ENCODE data around the gene BMPR1B.

DNA sequence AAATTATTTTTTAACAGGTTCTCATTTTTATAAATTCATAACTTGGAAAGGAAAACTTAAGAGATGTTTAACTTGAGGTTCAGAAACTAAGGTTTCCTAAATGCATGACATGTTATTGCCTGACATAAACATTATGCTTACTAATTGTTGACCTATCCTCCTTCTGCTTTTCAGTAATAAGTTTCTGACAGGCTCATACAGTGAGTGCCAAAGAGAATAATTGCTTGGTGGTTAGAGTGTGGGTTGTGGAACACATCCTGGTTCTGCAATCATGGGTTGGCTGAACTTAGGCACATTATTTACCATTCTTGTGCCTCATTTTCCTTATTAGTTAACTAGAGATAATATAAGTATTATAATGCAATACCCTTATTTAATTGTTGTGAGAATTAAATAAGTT lies 56.5 kb downstream of the BMPR1B start:
- TF ChIP-seq, protein P1, sequence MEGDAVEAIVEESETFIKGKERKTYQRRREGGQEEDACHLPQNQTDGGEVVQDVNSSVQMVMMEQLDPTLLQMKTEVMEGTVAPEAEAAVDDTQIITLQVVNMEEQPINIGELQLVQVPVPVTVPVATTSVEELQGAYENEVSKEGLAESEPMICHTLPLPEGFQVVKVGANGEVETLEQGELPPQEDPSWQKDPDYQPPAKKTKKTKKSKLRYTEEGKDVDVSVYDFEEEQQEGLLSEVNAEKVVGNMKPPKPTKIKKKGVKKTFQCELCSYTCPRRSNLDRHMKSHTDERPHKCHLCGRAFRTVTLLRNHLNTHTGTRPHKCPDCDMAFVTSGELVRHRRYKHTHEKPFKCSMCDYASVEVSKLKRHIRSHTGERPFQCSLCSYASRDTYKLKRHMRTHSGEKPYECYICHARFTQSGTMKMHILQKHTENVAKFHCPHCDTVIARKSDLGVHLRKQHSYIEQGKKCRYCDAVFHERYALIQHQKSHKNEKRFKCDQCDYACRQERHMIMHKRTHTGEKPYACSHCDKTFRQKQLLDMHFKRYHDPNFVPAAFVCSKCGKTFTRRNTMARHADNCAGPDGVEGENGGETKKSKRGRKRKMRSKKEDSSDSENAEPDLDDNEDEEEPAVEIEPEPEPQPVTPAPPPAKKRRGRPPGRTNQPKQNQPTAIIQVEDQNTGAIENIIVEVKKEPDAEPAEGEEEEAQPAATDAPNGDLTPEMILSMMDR (conservative IDR thresholded peaks at IDR 0.05 in 1 of 2, IDR thresholded peaks at IDR 0.05 in 1 of 2; ENCODE audit: extremely low read depth in 1 of 2, insufficient read depth in 1 of 2, low read depth in 1 of 2, low read length in 2 of 2), result no peak
- TF ChIP-seq EZH2 (IDR thresholded peaks at IDR 0.05; ENCODE audit: borderline replicate concordance, low read length), result no peak

Data from mammary epithelial cell (primary cell).